ENCODE results near the gene SERPINE3.

The SERPINE3 gene

GRCh38 chr13:51339354-51339753 is at the start of gene SERPINE3:
Gene SERPINE3, plus strand, starts transcription at chr13:51339691. Its CDS starts 1,401 bp downstream, at chr13:51341092.
- no peak for DNase-seq

- DNase-seq: no peak
Observed at GRCh38 chr13:51291341-51291740, 48.1 kb upstream of the SERPINE3 start.

GRCh38 chr13:51292000-51292565 is 47.4 kb upstream of the SERPINE3 start:
- no peak for DNase-seq

GRCh38 chr13:51297556-51297955 is 41.9 kb upstream of the SERPINE3 start:
- DNase-seq: no peak

- DNase-seq: no peak
Observed at GRCh38 chr13:51298812-51299211, 40.7 kb upstream of the SERPINE3 start.

GRCh38 chr13:51303063-51303552 is 36.4 kb upstream of the SERPINE3 start:
- DNase-seq: no peak

GRCh38 chr13:51303882-51304281 is 35.6 kb upstream of the SERPINE3 start:
- no peak for DNase-seq

GRCh38 chr13:51305271-51305967 is 34.1 kb upstream of the SERPINE3 start:
- no peak for DNase-seq

GRCh38 chr13:51308781-51309180 is 30.7 kb upstream of the SERPINE3 start:
- no peak for DNase-seq

- no peak for DNase-seq
Observed at GRCh38 chr13:51311231-51311630, 28.3 kb upstream of the SERPINE3 start.

GRCh38 chr13:51311957-51312520 is 27.5 kb upstream of the SERPINE3 start:
- DNase-seq: no peak

GRCh38 chr13:51313619-51314018 is 25.9 kb upstream of the SERPINE3 start:
- no peak for DNase-seq

- no peak for DNase-seq
Observed at GRCh38 chr13:51317262-51317661, 22.2 kb upstream of the SERPINE3 start.

- no peak for DNase-seq
Observed at GRCh38 chr13:51318015-51318414, 21.5 kb upstream of the SERPINE3 start.

GRCh38 chr13:51318876-51319275 is 20.6 kb upstream of the SERPINE3 start:
- no peak for DNase-seq

GRCh38 chr13:51321836-51322235 is 17.7 kb upstream of the SERPINE3 start:
- DNase-seq: no peak

- no peak for DNase-seq
Observed at GRCh38 chr13:51322826-51323225, 16.7 kb upstream of the SERPINE3 start.

- no peak for DNase-seq
Observed at GRCh38 chr13:51323824-51324511, 15.5 kb upstream of the SERPINE3 start.

GRCh38 chr13:51324714-51325420 is 14.6 kb upstream of the SERPINE3 start:
- DNase-seq: no peak

GRCh38 chr13:51325837-51326236 is 13.7 kb upstream of the SERPINE3 start:
- DNase-seq: no peak

GRCh38 chr13:51326777-51327176 is 12.7 kb upstream of the SERPINE3 start:
- DNase-seq: no peak

GRCh38 chr13:51327961-51328360 is 11.5 kb upstream of the SERPINE3 start:
- DNase-seq: no peak

- no peak for DNase-seq
Observed at GRCh38 chr13:51328488-51328887, 11.0 kb upstream of the SERPINE3 start.
